Measurements from ENCODE around the gene AFF3. TPM values are rescaled to one million over a fixed set of nuclear protein-coding genes. Genes with fewer than 3 reads are reported as not detected.

Gene AFF3
- total and polyA plus RNA-seq, 2 of the 13 experiments (the other 11 are each of a cell fraction or from before 2014, with no cell fraction given): not detected

- BruUV-seq (replicated peaks): no TSS peak
- intact Hi-C loops (cut with micrococcal nuclease; ENCODE audit: unreplicated experiment): no loop called here
- Histone ChIP-seq H4K20me1 (ENCODE audit: insufficient read depth, low read length) (no peaks in the 10 kb centered on the region), H3K4me1 (ENCODE audit: insufficient read depth, low read length) (no peaks in the 10 kb centered on the region), H3K79me2 (ENCODE audit: insufficient read depth, low read length) (no peaks in the 10 kb centered on the region), H3K27me3 (ENCODE audit: control insufficient read depth in 1 of 2, insufficient read depth in 2 of 2, low read length in 2 of 2) (peaks cover 0 to 4% of the 10 kb centered on the region in 2 experiments; a peak in 3 of 5 replicates), H3K4me2 (ENCODE audit: low read depth, low read length) (no peak overlapping the region), H2AFZ (ENCODE audit: low read length) (no peak overlapping the region), H3K9me3 (ENCODE audit: low read length) (no peaks in the 10 kb centered on the region), H3K27ac (ENCODE audit: extremely low read length, insufficient read depth, low read length) (no peak overlapping the region), H3K9ac (ENCODE audit: insufficient read depth, low read depth, low read length) (no peak overlapping the region), H3K4me3 (replicated peaks in 1 of 3; ENCODE audit: insufficient read depth in 1 of 3, low read depth in 2 of 3, low read length in 3 of 3) (no peak overlapping the region), H3K36me3 (replicated peaks in 1 of 2; ENCODE audit: control insufficient read depth in 1 of 2, insufficient read depth in 2 of 2, low read length in 2 of 2) (no peaks in the 10 kb centered on the region)
- ATAC-seq (no peak), DNase-seq (ENCODE audit: low spot score) (no peak), FAIRE-seq (no peak)
- ChIA-PET POLR2A (no interaction called here), CTCF (ENCODE audit: low intra/inter-chr PET ratio, low total read pairs) (no interaction called here)
- in situ Hi-C loops (cut with HindIII; ENCODE audit: extremely low pct_ligation_motif_present, low pct_unique_long_range_greater_than_20kb): no loop called here
- no peak for TF ChIP-seq PHB2 (IDR thresholded peaks at IDR 0.05; ENCODE audit: partially characterized antibody)
- no peak for TF ChIP-seq HOXA5 (CRISPR knock-in tag; IDR thresholded peaks at IDR 0.05)
- TF ChIP-seq HMG20B (CRISPR knock-in tag; conservative IDR thresholded peaks at IDR 0.05): no peak
- no peak for TF ChIP-seq ZFP37 (CRISPR knock-in tag; IDR thresholded peaks at IDR 0.05; ENCODE audit: borderline replicate concordance)
- TF ChIP-seq ZNF33B (CRISPR knock-in tag; IDR thresholded peaks at IDR 0.05): no peak
- TF ChIP-seq ZNF788 (CRISPR knock-in tag; IDR thresholded peaks at IDR 0.05; ENCODE audit: borderline replicate concordance): no peak
- TF ChIP-seq ZNF30 (CRISPR knock-in tag; IDR thresholded peaks at IDR 0.05): no peak
- TF ChIP-seq YEATS2 (CRISPR knock-in tag; IDR thresholded peaks at IDR 0.05; ENCODE audit: borderline replicate concordance): no peak
- no peak for TF ChIP-seq ZNF574 (CRISPR knock-in tag; IDR thresholded peaks at IDR 0.05)
- TF ChIP-seq STAT6 (CRISPR knock-in tag; IDR thresholded peaks at IDR 0.05; ENCODE audit: borderline replicate concordance): no peak
- no peak for TF ChIP-seq EEA1 (CRISPR knock-in tag; IDR thresholded peaks at IDR 0.05; ENCODE audit: borderline replicate concordance)
- 56% methylated on average over 4 of the region's 4 CpGs for WGBS (ENCODE audit: low lambda C conversion rate)
Observed at GRCh38 chr2:99987160-99987559, 155.2 kb downstream of the AFF3 start.

Data from HepG2 (cell line).